K562 (cell line): Measurements from ENCODE around the gene SERPINA3.

ENCODE experiments used
- ARNT ChIP-seq, 2 experiments: fragments of 450-650 bp; IDR thresholded peaks; 2 replicates each; pipeline ENCODE4 v1.6.1; 2016; ENCODE audit warnings: mild to moderate bottlenecking in 1 of 2
- CAMTA2 ChIP-seq: fragments of 250-450 bp; sonication (Bioruptor Pico); conservative IDR thresholded peaks from 2 replicates; pipeline ENCODE4 v1.5.1; 2022
- CSDE1 ChIP-seq, 2 experiments: fragments of 450-650 bp; IDR thresholded peaks; 2 replicates each; pipeline ENCODE4 v1.6.1; 2016; ENCODE audit warnings: mild to moderate bottlenecking in 1 of 2
- GABPB2 ChIP-seq: fragments of 250-450 bp; sonication (Bioruptor Pico); conservative IDR thresholded peaks from 2 replicates; pipeline ENCODE4 v1.5.1; 2021; ENCODE audit warnings: mild to moderate bottlenecking
- POLR2A ChIP-seq: fragments of 450-650 bp; conservative IDR thresholded peaks from 2 replicates; pipeline ENCODE4 v1.6.1; 2016
- TCF7 ChIP-seq: sonication (generic); IDR thresholded peaks from 2 replicates; pipeline ENCODE4 v1.6.1; 2016; ENCODE audit warnings: antibody characterized with exemption, borderline replicate concordance
- ZNF232 ChIP-seq: sonication (generic); formaldehyde crosslinking; IDR thresholded peaks from 2 replicates; pipeline ENCODE4 v1.8.0; 2022; ENCODE audit warnings: mild to moderate bottlenecking, missing genetic modification reagents
- ZNF696 ChIP-seq: fragments of 250-450 bp; sonication (Bioruptor Pico); conservative IDR thresholded peaks from 2 replicates; pipeline ENCODE4 v1.4.0; 2020; ENCODE audit warnings: mild to moderate bottlenecking, moderate library complexity
- TF ChIP-seq, protein P1 (sequence below): sonication (generic); formaldehyde crosslinking; IDR thresholded peaks from 2 replicates; pipeline ENCODE4 v1.8.0; 2022; ENCODE audit warnings: mild to moderate bottlenecking, missing genetic modification reagents
- TF ChIP-seq, protein P2 (sequence below): sonication (generic); formaldehyde crosslinking; IDR thresholded peaks from 2 replicates; pipeline ENCODE4 v1.8.0; 2022; ENCODE audit warnings: mild to moderate bottlenecking, missing genetic modification reagents, borderline replicate concordance
- TF ChIP-seq, protein P3 (sequence below): IDR thresholded peaks from 3 replicates; pipeline ENCODE4 v1.6.1; 2011; ENCODE audit warnings: borderline replicate concordance, mild to moderate bottlenecking; ENCODE audit not compliant: insufficient read length, insufficient read depth

DNA sequence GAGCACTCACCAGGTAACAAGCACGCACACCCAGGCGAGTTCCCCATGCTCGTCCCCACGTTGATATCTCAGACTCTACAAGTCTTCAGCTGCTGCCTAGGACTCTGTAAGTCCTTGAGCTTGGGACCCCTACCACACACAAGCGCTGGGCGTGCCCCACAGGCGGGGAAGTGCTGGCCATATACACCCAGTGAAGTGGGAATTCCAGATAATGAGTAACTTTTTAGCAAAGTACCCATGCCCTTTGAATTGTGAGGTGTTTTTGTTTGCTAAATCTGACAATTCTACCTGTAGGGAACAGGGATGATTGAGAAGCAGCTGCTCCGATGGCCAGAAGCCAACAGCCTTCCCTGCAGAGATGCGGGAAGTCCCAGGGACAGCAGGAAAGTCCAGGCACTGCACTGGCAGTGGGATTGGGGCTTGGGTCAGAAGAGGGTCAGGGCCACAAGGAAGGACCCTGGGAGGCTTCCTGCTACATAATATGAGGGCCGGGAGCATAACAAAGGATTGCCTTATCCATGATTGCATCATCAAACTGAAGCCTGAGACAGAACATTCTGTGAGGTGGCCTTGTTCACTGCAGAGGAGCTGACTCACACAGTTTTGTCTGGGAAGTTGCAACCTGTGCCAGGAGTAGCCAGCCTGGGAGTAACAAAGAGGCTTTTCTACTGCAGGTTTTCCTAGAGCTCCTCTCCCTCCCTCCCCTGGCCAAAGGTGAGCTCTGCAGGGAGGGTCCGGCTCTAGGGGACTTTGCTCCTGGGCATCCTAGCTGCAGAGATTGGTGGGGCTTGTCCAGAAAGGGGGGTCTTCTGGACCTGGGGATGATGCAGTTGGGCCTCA lies 13.2 kb upstream of the SERPINA3 start:
- TF ChIP-seq ZNF232 (no peak), POLR2A (no peak), TCF7 (no peak), GABPB2 (CRISPR knock-in tag) (no peak), ARNT (IDR thresholded peaks at IDR 0.05) (no peak), CSDE1 (IDR thresholded peaks at IDR 0.05) (no peak), ZNF696 (no peak), CAMTA2 (CRISPR knock-in tag) (no peak)
- TF ChIP-seq, protein P1, sequence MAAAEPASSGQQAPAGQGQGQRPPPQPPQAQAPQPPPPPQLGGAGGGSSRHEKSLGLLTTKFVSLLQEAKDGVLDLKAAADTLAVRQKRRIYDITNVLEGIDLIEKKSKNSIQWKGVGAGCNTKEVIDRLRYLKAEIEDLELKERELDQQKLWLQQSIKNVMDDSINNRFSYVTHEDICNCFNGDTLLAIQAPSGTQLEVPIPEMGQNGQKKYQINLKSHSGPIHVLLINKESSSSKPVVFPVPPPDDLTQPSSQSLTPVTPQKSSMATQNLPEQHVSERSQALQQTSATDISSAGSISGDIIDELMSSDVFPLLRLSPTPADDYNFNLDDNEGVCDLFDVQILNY (CRISPR knock-in tag), result no peak
- TF ChIP-seq, protein P2, sequence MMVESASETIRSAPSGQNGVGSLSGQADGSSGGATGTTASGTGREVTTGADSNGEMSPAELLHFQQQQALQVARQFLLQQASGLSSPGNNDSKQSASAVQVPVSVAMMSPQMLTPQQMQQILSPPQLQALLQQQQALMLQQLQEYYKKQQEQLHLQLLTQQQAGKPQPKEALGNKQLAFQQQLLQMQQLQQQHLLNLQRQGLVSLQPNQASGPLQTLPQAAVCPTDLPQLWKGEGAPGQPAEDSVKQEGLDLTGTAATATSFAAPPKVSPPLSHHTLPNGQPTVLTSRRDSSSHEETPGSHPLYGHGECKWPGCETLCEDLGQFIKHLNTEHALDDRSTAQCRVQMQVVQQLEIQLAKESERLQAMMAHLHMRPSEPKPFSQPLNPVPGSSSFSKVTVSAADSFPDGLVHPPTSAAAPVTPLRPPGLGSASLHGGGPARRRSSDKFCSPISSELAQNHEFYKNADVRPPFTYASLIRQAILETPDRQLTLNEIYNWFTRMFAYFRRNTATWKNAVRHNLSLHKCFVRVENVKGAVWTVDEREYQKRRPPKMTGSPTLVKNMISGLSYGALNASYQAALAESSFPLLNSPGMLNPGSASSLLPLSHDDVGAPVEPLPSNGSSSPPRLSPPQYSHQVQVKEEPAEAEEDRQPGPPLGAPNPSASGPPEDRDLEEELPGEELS (CRISPR knock-in tag), result no peak
- TF ChIP-seq, protein P3, sequence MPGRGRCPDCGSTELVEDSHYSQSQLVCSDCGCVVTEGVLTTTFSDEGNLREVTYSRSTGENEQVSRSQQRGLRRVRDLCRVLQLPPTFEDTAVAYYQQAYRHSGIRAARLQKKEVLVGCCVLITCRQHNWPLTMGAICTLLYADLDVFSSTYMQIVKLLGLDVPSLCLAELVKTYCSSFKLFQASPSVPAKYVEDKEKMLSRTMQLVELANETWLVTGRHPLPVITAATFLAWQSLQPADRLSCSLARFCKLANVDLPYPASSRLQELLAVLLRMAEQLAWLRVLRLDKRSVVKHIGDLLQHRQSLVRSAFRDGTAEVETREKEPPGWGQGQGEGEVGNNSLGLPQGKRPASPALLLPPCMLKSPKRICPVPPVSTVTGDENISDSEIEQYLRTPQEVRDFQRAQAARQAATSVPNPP, result no peak
